Osteocyte (in vitro differentiated cells): ENCODE data around the gene PEDS1. TPM values are rescaled to one million over a fixed set of nuclear protein-coding genes. Genes with fewer than 3 reads are reported as not detected.

Source experiments
- DNase-seq: peaks from one replicate; pipeline ENCODE4 v3.0.0; 2021; ENCODE audit warnings: mixed read lengths; ENCODE audit not compliant: unreplicated experiment; ENCODE audit errors: extremely low spot score
- H3K27ac Mint-ChIP-seq: one replicate; pipeline ENCODE4 v1.8.0; 2021; ENCODE audit warnings: mild to moderate bottlenecking, mixed read lengths; ENCODE audit not compliant: unreplicated experiment
- H3K27me3 Mint-ChIP-seq: one replicate; pipeline ENCODE4 v1.8.0; 2021; ENCODE audit warnings: mixed read lengths; ENCODE audit not compliant: unreplicated experiment
- H3K36me3 Mint-ChIP-seq: one replicate; pipeline ENCODE4 v1.8.0; 2021; ENCODE audit warnings: mixed read lengths; ENCODE audit not compliant: unreplicated experiment
- H3K4me1 Mint-ChIP-seq: one replicate; pipeline ENCODE4 v1.8.0; 2021; ENCODE audit warnings: mixed read lengths; ENCODE audit not compliant: unreplicated experiment
- H3K4me3 Mint-ChIP-seq: one replicate; pipeline ENCODE4 v1.8.0; 2021; ENCODE audit warnings: mild to moderate bottlenecking, moderate library complexity, mixed read lengths; ENCODE audit not compliant: unreplicated experiment
- H3K9me3 Mint-ChIP-seq: one replicate; pipeline ENCODE4 v1.8.0; 2021; ENCODE audit warnings: mixed read lengths; ENCODE audit not compliant: unreplicated experiment
- CTCF ChIP-seq: fragments of 200-600 bp; sonication (generic); IDR thresholded peaks from 2 replicates; pipeline ENCODE4 v1.5.0; 2021; ENCODE audit warnings: antibody characterized with exemption, mild to moderate bottlenecking, moderate library complexity
- total RNA-seq: library from RNA; stranded (reverse); gene quantifications from 2 replicates; pipeline ENCODE4 v1.2.1, GENCODE V29; 2021

The PEDS1 gene
- total RNA-seq, 1 donor from 2014 or later: 61.2 TPM

DNA sequence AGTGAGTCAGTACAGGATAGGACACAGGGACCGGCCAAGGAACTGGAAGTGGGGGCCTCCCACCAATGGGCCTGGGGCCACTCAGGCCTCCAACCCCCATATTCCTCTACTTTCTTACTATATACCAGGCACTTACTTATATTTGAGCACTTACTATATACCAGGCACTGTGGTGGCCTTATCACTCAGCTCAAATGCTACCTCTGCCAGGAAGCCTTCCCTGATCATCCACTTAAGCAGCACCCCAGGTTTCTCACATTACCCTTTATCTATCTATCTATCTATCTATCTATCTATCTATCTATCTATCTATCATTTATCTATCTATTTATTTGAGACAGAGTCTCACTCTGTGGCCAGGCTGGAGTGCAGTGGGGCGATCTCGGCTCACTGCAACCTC lies 28.2 kb downstream of the PEDS1 start:
- no peaks in the 10 kb centered on the region for H3K9me3 Mint-ChIP-seq
- H3K4me3 Mint-ChIP-seq: no peak overlapping the region
- H3K27me3 Mint-ChIP-seq: no peaks in the 10 kb centered on the region
- H3K27ac Mint-ChIP-seq: peak overlapping the region; percentile 20
- peaks cover 51% of the 10 kb centered on the region for H3K36me3 Mint-ChIP-seq
- no peak for TF ChIP-seq CTCF
- peaks cover 14% of the 10 kb centered on the region for H3K4me1 Mint-ChIP-seq
- DNase-seq: no peak

DNA sequence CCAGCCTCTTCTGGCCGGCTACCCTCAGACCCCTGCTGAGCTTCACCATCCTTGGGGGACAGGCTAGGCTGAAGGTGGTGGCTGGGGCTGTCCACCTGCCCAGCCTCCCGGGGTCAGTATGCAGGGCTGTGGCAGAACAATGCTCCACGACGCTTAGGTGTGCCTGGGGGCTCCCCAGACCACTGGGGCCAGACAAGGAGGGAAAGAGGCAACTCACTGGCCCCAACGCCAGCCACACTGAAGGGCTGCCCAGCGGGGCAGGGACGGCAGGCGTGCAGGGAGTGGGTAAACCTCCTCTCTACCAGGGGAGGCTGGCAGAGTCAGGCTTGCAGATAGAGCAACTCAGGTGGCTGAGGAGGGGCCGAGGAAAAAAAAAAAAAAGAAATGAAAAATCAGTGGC lies 29.0 kb downstream of the PEDS1 start:
- peaks cover 46% of the 10 kb centered on the region for H3K36me3 Mint-ChIP-seq
- DNase-seq: no peak
- no peaks in the 10 kb centered on the region for H3K27me3 Mint-ChIP-seq
- no peaks in the 10 kb centered on the region for H3K9me3 Mint-ChIP-seq
- no peak for TF ChIP-seq CTCF
- H3K27ac Mint-ChIP-seq: no peak overlapping the region
- no peak overlapping the region for H3K4me3 Mint-ChIP-seq
- peaks cover 10% of the 10 kb centered on the region for H3K4me1 Mint-ChIP-seq

- Mint-ChIP-seq H3K27ac (peak overlapping the region; percentile 12), H3K9me3 (no peaks in the 10 kb centered on the region), H3K27me3 (no peaks in the 10 kb centered on the region), H3K4me3 (no peak overlapping the region), H3K4me1 (peaks cover 10% of the 10 kb centered on the region), H3K36me3 (peaks cover 39% of the 10 kb centered on the region)
- TF ChIP-seq CTCF: no peak
- DNase-seq: no peak
Measured at GRCh38 chr20:50123418-50123817, 30.1 kb downstream of the PEDS1 start.

DNA sequence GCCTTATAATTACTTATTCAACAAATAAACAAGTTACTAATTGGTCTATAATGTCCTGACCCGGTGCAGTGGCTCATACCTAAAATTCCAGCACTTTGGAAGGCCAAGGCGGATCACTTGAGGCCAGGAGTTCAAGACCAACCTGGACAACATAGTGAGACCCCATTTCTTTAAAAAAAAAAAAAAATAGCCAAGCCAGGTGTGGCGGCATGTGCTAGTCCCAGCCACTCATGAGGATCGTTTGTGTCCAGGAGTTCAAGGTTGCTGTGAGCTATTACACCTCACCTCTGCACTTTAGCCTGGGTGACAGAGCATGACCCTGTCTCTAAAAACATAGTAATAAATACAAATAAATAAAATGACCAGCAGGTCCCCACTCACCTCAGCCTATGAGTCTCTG lies 30.8 kb downstream of the PEDS1 start:
- no peak for TF ChIP-seq CTCF
- Mint-ChIP-seq H3K27ac (no peak overlapping the region), H3K4me3 (no peak overlapping the region), H3K9me3 (no peaks in the 10 kb centered on the region), H3K27me3 (no peaks in the 10 kb centered on the region), H3K4me1 (peaks cover 10% of the 10 kb centered on the region), H3K36me3 (peaks cover 34% of the 10 kb centered on the region)
- no peak for DNase-seq

GRCh38 chr20:50121858-50122271 lies 31.7 kb downstream of the PEDS1 start:
- H3K27ac Mint-ChIP-seq: peak overlapping the region; percentile 7
- no peak for TF ChIP-seq CTCF
- peaks cover 26% of the 10 kb centered on the region for H3K36me3 Mint-ChIP-seq
- no peaks in the 10 kb centered on the region for H3K9me3 Mint-ChIP-seq
- H3K4me3 Mint-ChIP-seq: no peak overlapping the region
- H3K27me3 Mint-ChIP-seq: no peaks in the 10 kb centered on the region
- no peak for DNase-seq
- H3K4me1 Mint-ChIP-seq: peaks cover 13% of the 10 kb centered on the region
